ENCODE data around the gene MYRIP.

The MYRIP gene

GRCh38 chr3:39779511-39780230 is 29.7 kb upstream of the MYRIP start:
- 90% methylated on average over 37 of the region's 40 CpGs for WGBS
- Histone ChIP-seq H2BK12ac (ENCODE audit: low read length in 2 of 2) (no peak overlapping the region), H2BK120ac (ENCODE audit: low read depth, low read length) (no peak overlapping the region), H3K4me3 (ENCODE audit: insufficient read depth in 1 of 2, low read depth in 1 of 2, low read length in 2 of 2) (no peak overlapping the region), H4K91ac (ENCODE audit: low read length) (no peak overlapping the region), H2AK5ac (ENCODE audit: low read length, severe bottlenecking) (no peak overlapping the region), H3K18ac (ENCODE audit: low read depth in 1 of 2, low read length in 2 of 2) (no peak overlapping the region), H3K36me3 (ENCODE audit: control insufficient read depth in 1 of 2, insufficient read depth in 2 of 2, low read depth in 1 of 2, low read length in 2 of 2) (no peaks in the 10 kb centered on the region), H3K27ac (ENCODE audit: low read length, poor library complexity, severe bottlenecking) (no peak overlapping the region), H3K14ac (ENCODE audit: low read length in 2 of 2) (no peak overlapping the region), H3K27me3 (ENCODE audit: control insufficient read depth in 1 of 2, insufficient read depth in 1 of 2, low read length in 2 of 2) (peaks cover 0 to 4% of the 10 kb centered on the region in 2 experiments), H3K4me2 (ENCODE audit: low read length, poor library complexity, severe bottlenecking) (no peak overlapping the region), H2BK15ac (ENCODE audit: low read depth, poor library complexity, severe bottlenecking) (no peak overlapping the region), H3K79me1 (replicated peaks; ENCODE audit: low read length, poor library complexity, severe bottlenecking) (no peaks in the 10 kb centered on the region), H3K4ac (ENCODE audit: low read depth in 1 of 2, low read length in 2 of 2) (no peak overlapping the region), H3K9ac (ENCODE audit: low read length) (no peak overlapping the region), H2BK5ac (ENCODE audit: low read depth, low read length, poor library complexity, severe bottlenecking) (no peak overlapping the region), H4K8ac (ENCODE audit: low read length) (no peak overlapping the region), H3K9me3 (ENCODE audit: control insufficient read depth, low read length) (no peaks in the 10 kb centered on the region), H2AFZ (ENCODE audit: low read depth, low read length) (no peak overlapping the region), H3K4me1 (ENCODE audit: control insufficient read depth, insufficient read depth, low read depth, low read length) (no peaks in the 10 kb centered on the region), H3K23ac (ENCODE audit: low read length in 2 of 2) (no peak overlapping the region)
- no peak for DNase-seq

GRCh38 chr3:39780352-39780751 is 29.1 kb upstream of the MYRIP start:
- no peak overlapping the region for H3K18ac ChIP-seq (ENCODE audit: low read depth in 1 of 2, low read length in 2 of 2)
- no peak overlapping the region for H2BK15ac ChIP-seq (ENCODE audit: low read depth, poor library complexity, severe bottlenecking)
- H3K4ac ChIP-seq (ENCODE audit: low read depth in 1 of 2, low read length in 2 of 2), result no peak overlapping the region
- no peaks in the 10 kb centered on the region for H3K4me1 ChIP-seq (ENCODE audit: control insufficient read depth, insufficient read depth, low read depth, low read length)
- H2BK12ac ChIP-seq (ENCODE audit: low read length in 2 of 2), result no peak overlapping the region
- H3K4me2 ChIP-seq (ENCODE audit: low read length, poor library complexity, severe bottlenecking), result no peak overlapping the region
- H2BK120ac ChIP-seq (ENCODE audit: low read depth, low read length), result no peak overlapping the region
- no peak overlapping the region for H3K9ac ChIP-seq (ENCODE audit: low read length)
- no peak overlapping the region for H3K4me3 ChIP-seq (ENCODE audit: insufficient read depth in 1 of 2, low read depth in 1 of 2, low read length in 2 of 2)
- no peaks in the 10 kb centered on the region for H3K36me3 ChIP-seq (ENCODE audit: control insufficient read depth in 1 of 2, insufficient read depth in 2 of 2, low read depth in 1 of 2, low read length in 2 of 2)
- H2AK5ac ChIP-seq (ENCODE audit: low read length, severe bottlenecking), result no peak overlapping the region
- no peaks in the 10 kb centered on the region for H3K79me1 ChIP-seq (replicated peaks; ENCODE audit: low read length, poor library complexity, severe bottlenecking)
- no peak overlapping the region for H2AFZ ChIP-seq (ENCODE audit: low read depth, low read length)
- no peaks in the 10 kb centered on the region for H3K9me3 ChIP-seq (ENCODE audit: control insufficient read depth, low read length)
- no peak overlapping the region for H3K14ac ChIP-seq (ENCODE audit: low read length in 2 of 2)
- H3K23ac ChIP-seq (ENCODE audit: low read length in 2 of 2), result no peak overlapping the region
- no peak overlapping the region for H3K27ac ChIP-seq (ENCODE audit: low read length, poor library complexity, severe bottlenecking)
- H3K27me3 ChIP-seq (ENCODE audit: control insufficient read depth in 1 of 2, insufficient read depth in 1 of 2, low read length in 2 of 2), result peaks cover 0 to 4% of the 10 kb centered on the region in 2 experiments
- 90% methylated on average over 3 of the region's 4 CpGs for WGBS
- no peak overlapping the region for H4K91ac ChIP-seq (ENCODE audit: low read length)
- no peak overlapping the region for H2BK5ac ChIP-seq (ENCODE audit: low read depth, low read length, poor library complexity, severe bottlenecking)
- no peak for DNase-seq
- H4K8ac ChIP-seq (ENCODE audit: low read length), result no peak overlapping the region

GRCh38 chr3:39781025-39781424 is 28.4 kb upstream of the MYRIP start:
- no peak for DNase-seq
- Histone ChIP-seq H3K27ac (ENCODE audit: low read length, poor library complexity, severe bottlenecking) (no peak overlapping the region), H2BK15ac (ENCODE audit: low read depth, poor library complexity, severe bottlenecking) (no peak overlapping the region), H2AK5ac (ENCODE audit: low read length, severe bottlenecking) (no peak overlapping the region), H3K9me3 (ENCODE audit: control insufficient read depth, low read length) (no peaks in the 10 kb centered on the region), H3K23ac (ENCODE audit: low read length in 2 of 2) (no peak overlapping the region), H3K9ac (ENCODE audit: low read length) (no peak overlapping the region), H3K79me1 (replicated peaks; ENCODE audit: low read length, poor library complexity, severe bottlenecking) (no peaks in the 10 kb centered on the region), H2BK5ac (ENCODE audit: low read depth, low read length, poor library complexity, severe bottlenecking) (no peak overlapping the region), H3K18ac (ENCODE audit: low read depth in 1 of 2, low read length in 2 of 2) (no peak overlapping the region), H3K14ac (ENCODE audit: low read length in 2 of 2) (no peak overlapping the region), H3K36me3 (ENCODE audit: control insufficient read depth in 1 of 2, insufficient read depth in 2 of 2, low read depth in 1 of 2, low read length in 2 of 2) (no peaks in the 10 kb centered on the region), H3K4me2 (ENCODE audit: low read length, poor library complexity, severe bottlenecking) (no peak overlapping the region), H3K4me1 (ENCODE audit: control insufficient read depth, insufficient read depth, low read depth, low read length) (no peaks in the 10 kb centered on the region), H4K8ac (ENCODE audit: low read length) (no peak overlapping the region), H2BK120ac (ENCODE audit: low read depth, low read length) (no peak overlapping the region), H3K4me3 (ENCODE audit: insufficient read depth in 1 of 2, low read depth in 1 of 2, low read length in 2 of 2) (no peak overlapping the region), H3K4ac (ENCODE audit: low read depth in 1 of 2, low read length in 2 of 2) (no peak overlapping the region), H2BK12ac (ENCODE audit: low read length in 2 of 2) (no peak overlapping the region), H3K27me3 (ENCODE audit: control insufficient read depth in 1 of 2, insufficient read depth in 1 of 2, low read length in 2 of 2) (peaks cover 0 to 4% of the 10 kb centered on the region in 2 experiments), H4K91ac (ENCODE audit: low read length) (no peak overlapping the region), H2AFZ (ENCODE audit: low read depth, low read length) (no peak overlapping the region)
- 36% methylated on average over 1 of the region's 1 CpG for WGBS

- no peak overlapping the region for H3K27ac ChIP-seq (ENCODE audit: low read length, poor library complexity, severe bottlenecking)
- 81% methylated on average over 3 of the region's 3 CpGs for WGBS
- no peak overlapping the region for H2BK12ac ChIP-seq (ENCODE audit: low read length in 2 of 2)
- no peak overlapping the region for H2BK15ac ChIP-seq (ENCODE audit: low read depth, poor library complexity, severe bottlenecking)
- H3K18ac ChIP-seq (ENCODE audit: low read depth in 1 of 2, low read length in 2 of 2), result no peak overlapping the region
- H3K4me3 ChIP-seq (ENCODE audit: insufficient read depth in 1 of 2, low read depth in 1 of 2, low read length in 2 of 2), result no peak overlapping the region
- H3K36me3 ChIP-seq (ENCODE audit: control insufficient read depth in 1 of 2, insufficient read depth in 2 of 2, low read depth in 1 of 2, low read length in 2 of 2), result no peaks in the 10 kb centered on the region
- no peaks in the 10 kb centered on the region for H3K4me1 ChIP-seq (ENCODE audit: control insufficient read depth, insufficient read depth, low read depth, low read length)
- H4K8ac ChIP-seq (ENCODE audit: low read length), result no peak overlapping the region
- no peak for DNase-seq
- no peak overlapping the region for H3K23ac ChIP-seq (ENCODE audit: low read length in 2 of 2)
- no peak overlapping the region for H2BK120ac ChIP-seq (ENCODE audit: low read depth, low read length)
- H3K9ac ChIP-seq (ENCODE audit: low read length), result no peak overlapping the region
- no peaks in the 10 kb centered on the region for H3K9me3 ChIP-seq (ENCODE audit: control insufficient read depth, low read length)
- H3K14ac ChIP-seq (ENCODE audit: low read length in 2 of 2), result no peak overlapping the region
- no peak overlapping the region for H4K91ac ChIP-seq (ENCODE audit: low read length)
- peaks cover 0 to 4% of the 10 kb centered on the region in 2 experiments for H3K27me3 ChIP-seq (ENCODE audit: control insufficient read depth in 1 of 2, insufficient read depth in 1 of 2, low read length in 2 of 2)
- no peak overlapping the region for H2AK5ac ChIP-seq (ENCODE audit: low read length, severe bottlenecking)
- no peak overlapping the region for H3K4me2 ChIP-seq (ENCODE audit: low read length, poor library complexity, severe bottlenecking)
- no peaks in the 10 kb centered on the region for H3K79me1 ChIP-seq (replicated peaks; ENCODE audit: low read length, poor library complexity, severe bottlenecking)
- H3K4ac ChIP-seq (ENCODE audit: low read depth in 1 of 2, low read length in 2 of 2), result no peak overlapping the region
- no peak overlapping the region for H2AFZ ChIP-seq (ENCODE audit: low read depth, low read length)
- H2BK5ac ChIP-seq (ENCODE audit: low read depth, low read length, poor library complexity, severe bottlenecking), result no peak overlapping the region
Observed at GRCh38 chr3:39781632-39782031, 27.8 kb upstream of the MYRIP start.
